Mucosa of descending colon (tissue), 3 donors: ENCODE data around the gene LUZP1. TPM values are rescaled to one million over a fixed set of nuclear protein-coding genes. Genes with fewer than 3 reads are reported as not detected.

Experiments
- ATAC-seq: fragments of 200-7000 bp; cut with Tn5 transposase; one replicate; pipeline ENCODE4 v1.9.1; 2020; ENCODE audit warnings: mild to moderate bottlenecking, moderate library complexity
- DNase-seq, 3 donors: peaks; one replicate each; pipeline ENCODE4 v3.0.0-alpha.2; 2020
- H3K36me3 ChIP-seq: fragments of 200-600 bp; one replicate; pipeline ENCODE4 v1.8.0; 2021; ENCODE audit warnings: low read depth, mild to moderate bottlenecking
- H3K4me1 ChIP-seq: fragments of 200-600 bp; one replicate; pipeline ENCODE4 v1.8.0; 2021; ENCODE audit warnings: low read depth, mild to moderate bottlenecking
- H3K4me3 ChIP-seq: fragments of 200-600 bp; one replicate; pipeline ENCODE4 v1.8.0; 2021; ENCODE audit warnings: mild to moderate bottlenecking
- H3K9me3 ChIP-seq: fragments of 200-600 bp; one replicate; pipeline ENCODE4 v1.8.0; 2021; ENCODE audit warnings: mild to moderate bottlenecking
- intact Hi-C, 2 donors: fragments of 100-400 bp; cut with DNase I in 1 of 2; cut with micrococcal nuclease in 1 of 2; formaldehyde crosslinking; loops; one replicate each; pipeline versions ENCODE4 v1.11.0 to v1.11.1; 2022; cut with DNase I, micrococcal nuclease
- total RNA-seq, 3 donors: library from RNA; stranded (reverse); fragmentation: NEBNext Ultra II Directional in 2 of 3; extraction: Animal tissue kit (Norgen Biotek cat#: 25700) in 2 of 3; gene quantifications; one replicate each; pipeline versions ENCODE4 v1.2.1 to v1.2.4, GENCODE V29; 2021 to 2023
- TF ChIP-seq, protein P1 (sequence below): fragments of 200-600 bp; IDR thresholded peaks from one replicate; pipeline ENCODE4 v1.8.0; 2022; ENCODE audit warnings: antibody characterized with exemption, mild to moderate bottlenecking
- donor health status: DM: no; HTN: no; CAD: no; lungs with moderate emphysema.
- donor health status: DM: no; HTN: no; CAD: no.
- donor health status: DM: no; HTN: yes; CAD: no.

LUZP1 gene
- total RNA-seq, 3 donors from 2014 or later: 48.4 to 57.7 (median 52.0) TPM

DNA sequence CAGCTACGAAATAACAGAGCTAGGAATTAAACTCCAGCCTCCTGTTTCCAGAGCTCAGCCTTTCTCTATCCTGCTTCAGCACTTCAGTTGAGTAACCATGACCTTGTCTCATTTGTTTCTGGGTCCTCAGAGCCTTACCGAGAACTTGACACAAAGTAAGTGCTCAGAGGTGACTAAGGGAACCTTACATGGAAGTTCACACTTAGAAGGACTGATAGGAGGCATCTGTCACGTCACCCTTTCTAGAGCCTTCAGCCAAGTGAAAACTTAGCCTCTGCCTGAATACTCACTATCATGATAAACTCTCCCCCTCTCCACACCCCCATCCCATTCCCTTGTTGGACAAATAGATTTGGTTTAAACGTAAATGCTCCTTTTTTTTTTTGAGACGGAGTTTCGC lies 9.8 kb upstream of the LUZP1 start:
- ATAC-seq: no peak
- TF ChIP-seq, protein P1, sequence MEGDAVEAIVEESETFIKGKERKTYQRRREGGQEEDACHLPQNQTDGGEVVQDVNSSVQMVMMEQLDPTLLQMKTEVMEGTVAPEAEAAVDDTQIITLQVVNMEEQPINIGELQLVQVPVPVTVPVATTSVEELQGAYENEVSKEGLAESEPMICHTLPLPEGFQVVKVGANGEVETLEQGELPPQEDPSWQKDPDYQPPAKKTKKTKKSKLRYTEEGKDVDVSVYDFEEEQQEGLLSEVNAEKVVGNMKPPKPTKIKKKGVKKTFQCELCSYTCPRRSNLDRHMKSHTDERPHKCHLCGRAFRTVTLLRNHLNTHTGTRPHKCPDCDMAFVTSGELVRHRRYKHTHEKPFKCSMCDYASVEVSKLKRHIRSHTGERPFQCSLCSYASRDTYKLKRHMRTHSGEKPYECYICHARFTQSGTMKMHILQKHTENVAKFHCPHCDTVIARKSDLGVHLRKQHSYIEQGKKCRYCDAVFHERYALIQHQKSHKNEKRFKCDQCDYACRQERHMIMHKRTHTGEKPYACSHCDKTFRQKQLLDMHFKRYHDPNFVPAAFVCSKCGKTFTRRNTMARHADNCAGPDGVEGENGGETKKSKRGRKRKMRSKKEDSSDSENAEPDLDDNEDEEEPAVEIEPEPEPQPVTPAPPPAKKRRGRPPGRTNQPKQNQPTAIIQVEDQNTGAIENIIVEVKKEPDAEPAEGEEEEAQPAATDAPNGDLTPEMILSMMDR: no peak
- Histone ChIP-seq H3K9me3 (no peaks in the 10 kb centered on the region), H3K4me1 (peaks cover 19% of the 10 kb centered on the region), H3K4me3 (no peak overlapping the region), H3K36me3 (no peaks in the 10 kb centered on the region)
- intact Hi-C loops: no loop called here
- no peak for DNase-seq

DNA sequence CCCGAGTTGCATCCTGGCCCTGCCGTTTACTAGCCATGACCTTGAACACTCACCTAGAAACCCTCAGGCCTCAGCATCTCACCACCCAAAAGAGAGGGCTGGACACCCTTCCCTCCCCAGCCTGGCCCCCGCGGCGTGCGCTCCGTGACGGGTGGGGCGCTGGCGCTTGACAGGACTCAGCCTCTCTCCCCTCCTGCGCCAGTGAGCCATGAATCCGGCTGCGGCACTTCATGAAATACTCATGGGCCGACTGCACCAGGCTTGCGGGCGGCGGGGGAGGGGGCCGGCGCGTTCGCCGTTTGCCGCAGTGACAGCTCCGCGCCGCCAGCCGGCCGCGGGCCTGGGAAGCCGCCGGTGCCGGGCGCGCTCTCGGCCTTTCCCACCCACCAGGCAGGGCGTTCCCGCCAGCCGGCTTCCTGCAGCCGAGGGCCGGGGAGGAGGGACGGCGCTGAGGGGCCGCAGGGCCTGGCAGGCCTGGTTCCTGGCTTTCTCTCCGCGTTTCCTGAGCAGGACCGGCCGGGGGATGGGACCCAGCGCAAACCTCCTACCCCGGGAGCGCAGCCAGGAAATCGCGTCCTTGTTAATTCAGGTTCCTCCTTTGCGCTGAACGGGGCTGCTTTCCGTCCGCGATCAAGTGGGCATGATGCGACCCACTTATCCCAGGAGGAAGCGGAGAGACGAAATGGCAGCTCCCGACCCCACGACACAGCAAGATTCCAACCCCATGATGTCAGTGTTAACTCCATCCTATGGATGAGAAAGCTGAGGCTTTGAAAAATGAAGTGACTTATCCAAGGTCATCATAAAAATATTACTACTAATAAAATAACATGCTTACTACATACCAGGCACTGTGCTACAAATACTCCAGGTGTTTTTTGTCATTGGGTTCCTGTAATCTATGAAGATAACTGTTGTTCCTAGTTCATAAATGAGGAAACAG lies 9.1 kb upstream of the LUZP1 start:
- Histone ChIP-seq H3K4me3 (no peak overlapping the region), H3K9me3 (no peaks in the 10 kb centered on the region), H3K4me1 (peaks cover 19% of the 10 kb centered on the region), H3K36me3 (no peaks in the 10 kb centered on the region)
- ATAC-seq (peak; percentile 84), DNase-seq (peak; percentile 69 to 82 (median 81))
- intact Hi-C loops: no loop called here
- TF ChIP-seq, protein P1: peak; percentile 6

DNA sequence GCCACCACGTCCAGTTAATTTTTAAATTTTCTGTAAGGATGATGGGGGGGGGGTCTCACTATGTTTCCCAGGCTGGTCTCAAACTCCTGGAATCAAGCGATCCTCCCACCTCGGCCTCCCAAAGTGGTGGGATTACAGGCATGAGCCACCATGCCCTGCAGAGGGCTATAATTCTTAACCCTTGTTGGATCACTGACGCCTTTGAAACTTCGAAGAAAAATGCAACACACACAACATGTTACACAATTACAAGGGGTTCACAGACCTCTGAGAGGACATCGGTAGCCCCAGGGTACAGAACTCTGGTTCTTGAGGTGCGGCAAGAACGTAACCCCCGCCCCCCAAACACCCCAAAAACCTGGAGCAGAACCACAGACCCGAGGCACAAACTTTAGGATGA lies 8.4 kb upstream of the LUZP1 start:
- H3K9me3 ChIP-seq: no peaks in the 10 kb centered on the region
- no peaks in the 10 kb centered on the region for H3K36me3 ChIP-seq
- ATAC-seq (no peak), DNase-seq (no peak)
- TF ChIP-seq, protein P1: no peak
- intact Hi-C loops: no loop called here
- H3K4me1 ChIP-seq: peaks cover 19% of the 10 kb centered on the region
- H3K4me3 ChIP-seq: no peak overlapping the region

DNA sequence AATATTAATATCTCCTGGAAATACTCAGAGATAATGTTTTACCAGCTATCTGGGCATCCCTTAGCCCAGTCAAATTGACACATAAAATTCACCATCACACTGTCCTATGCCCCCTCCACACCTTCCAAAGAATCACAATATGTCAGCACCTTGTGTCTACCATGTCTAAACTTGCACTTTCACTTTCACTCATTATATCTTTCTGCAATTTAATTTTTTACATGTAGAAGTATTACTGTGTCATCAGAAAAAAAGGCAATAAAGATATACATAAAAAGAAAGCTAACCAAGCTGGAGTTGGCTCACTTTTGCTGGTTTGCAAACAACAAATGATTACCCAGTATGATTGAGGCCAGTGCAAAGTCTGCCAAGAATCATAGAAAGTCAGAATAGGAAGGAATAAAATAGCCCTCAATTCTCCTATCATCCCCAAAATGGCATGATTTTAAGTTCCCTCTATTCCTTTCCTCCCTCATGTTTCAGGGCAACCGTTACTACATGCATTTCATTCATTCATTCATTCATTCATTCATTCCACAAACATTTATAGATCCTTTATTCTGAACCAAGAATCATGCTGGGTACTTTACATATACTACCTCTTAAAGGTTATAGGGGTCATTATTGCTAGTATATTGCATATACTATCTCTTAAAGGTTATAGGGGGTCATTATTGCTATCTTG lies 5.9 kb upstream of the LUZP1 start:
- H3K9me3 ChIP-seq: no peaks in the 10 kb centered on the region
- peak; percentile 52 for ATAC-seq
- intact Hi-C loops: no loop called here
- TF ChIP-seq, protein P1: no peak
- no peak overlapping the region for H3K4me3 ChIP-seq
- no peaks in the 10 kb centered on the region for H3K36me3 ChIP-seq
- DNase-seq: no peak
- peaks cover 19% of the 10 kb centered on the region for H3K4me1 ChIP-seq

DNA sequence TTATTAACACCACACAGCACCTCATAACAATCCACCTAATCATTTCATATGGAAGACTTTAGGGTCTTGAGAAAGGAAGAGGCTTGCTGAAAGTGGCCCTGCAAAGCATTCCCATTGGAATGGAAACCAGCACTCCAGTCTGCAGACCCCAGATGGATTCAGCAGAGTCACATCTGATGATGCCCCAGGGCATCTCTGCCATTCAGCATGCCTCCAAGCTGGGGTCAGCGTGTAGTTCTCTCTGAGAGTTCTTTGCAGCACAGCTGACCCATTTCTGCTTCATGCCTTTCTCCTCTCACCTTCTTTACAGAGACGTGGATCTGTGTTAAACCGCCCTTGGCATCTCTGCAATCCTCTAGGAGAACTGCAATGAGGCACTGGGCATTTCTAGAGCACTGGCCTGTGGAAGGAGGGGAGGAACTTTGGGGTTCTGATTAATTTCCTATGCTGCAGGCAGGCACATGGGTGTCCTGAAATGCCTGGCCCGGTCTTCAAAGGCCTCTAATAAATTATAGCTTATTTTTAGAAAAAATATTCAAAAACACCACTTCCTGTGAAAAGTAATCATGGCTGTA lies 2.6 kb upstream of the LUZP1 start:
- H3K36me3 ChIP-seq: no peaks in the 10 kb centered on the region
- H3K4me3 ChIP-seq: no peak overlapping the region
- no peak for ATAC-seq
- TF ChIP-seq, protein P1: no peak
- intact Hi-C loops: no loop called here
- no peaks in the 10 kb centered on the region for H3K9me3 ChIP-seq
- DNase-seq: no peak
- peaks cover 27% of the 10 kb centered on the region for H3K4me1 ChIP-seq
